Stimulated activated CD8-positive, alpha-beta memory T cell treated with anti-CD3 and anti-CD28 coated beads, Interleukin-15, amount 100 ng/mL, for 1 hour (primary cell): ENCODE results near the gene POU4F1.

Experiments used
- DNase-seq: peaks from one replicate; pipeline ENCODE4 v3.0.0-alpha.2; 2020; ENCODE audit warnings: low read depth

Gene POU4F1

GRCh38 chr13:78592584-78592983 is 10.8 kb downstream of the POU4F1 start:
- DNase-seq: no peak

GRCh38 chr13:78589206-78589605 is 14.1 kb downstream of the POU4F1 start:
- no peak for DNase-seq

DNA sequence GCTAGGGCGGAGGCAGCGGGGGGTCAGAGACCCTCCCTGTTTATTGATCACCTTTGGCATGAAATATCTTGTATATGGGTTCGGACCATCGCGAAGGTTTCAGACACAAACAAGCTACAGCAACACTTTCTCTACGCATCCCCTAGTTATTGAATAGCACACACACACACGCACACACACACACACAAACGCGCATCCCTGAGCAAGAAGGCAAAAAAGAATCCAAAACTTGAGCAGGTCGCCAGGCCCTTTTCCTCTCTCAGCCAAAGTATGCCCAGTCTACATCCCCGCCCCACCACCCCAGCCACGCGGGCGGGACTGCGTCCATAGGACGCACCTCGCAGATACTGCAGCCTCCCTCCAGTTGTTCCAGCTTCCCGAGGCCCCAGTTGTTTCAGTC is 16.0 kb downstream of the POU4F1 start:
- no peak for DNase-seq

GRCh38 chr13:78586706-78587105 is 16.6 kb downstream of the POU4F1 start:
- DNase-seq: no peak

DNA sequence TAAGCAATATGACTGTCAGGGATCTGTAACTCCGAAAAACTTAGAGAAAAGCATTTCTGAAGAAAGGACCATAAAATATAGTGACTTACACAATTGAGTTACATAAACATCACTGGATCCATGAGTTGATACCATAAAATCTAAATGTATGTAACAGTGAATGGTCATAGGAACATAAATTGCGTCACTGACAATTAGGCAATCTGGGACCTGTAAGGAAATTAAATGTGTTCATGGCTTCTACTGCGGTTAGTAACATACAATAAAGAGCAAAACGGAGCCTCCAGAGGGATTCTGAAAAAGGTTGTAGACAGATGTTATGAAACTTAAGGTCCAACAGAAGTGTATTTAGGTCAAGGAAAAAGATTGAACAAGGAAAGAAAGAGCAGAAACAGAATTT is 27.1 kb downstream of the POU4F1 start:
- DNase-seq: no peak

DNA sequence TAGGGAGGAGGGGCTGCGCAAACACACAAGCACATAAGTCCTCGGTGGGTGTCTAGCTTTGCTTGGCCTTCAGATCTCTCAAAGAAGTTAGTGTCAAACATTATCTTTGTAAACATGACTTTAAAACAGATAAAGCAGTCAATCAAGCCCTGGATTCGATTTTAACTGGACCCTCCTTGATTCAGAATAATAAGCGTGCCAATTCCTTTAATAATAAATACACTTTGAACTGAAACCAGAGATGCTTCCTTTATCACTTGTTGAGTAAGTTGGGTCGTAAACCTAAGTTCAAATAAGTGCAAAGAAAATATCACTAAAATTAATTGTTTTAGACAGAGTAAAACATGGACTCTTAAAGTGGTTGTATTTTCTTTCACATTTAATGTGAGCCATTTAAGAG is 30.9 kb downstream of the POU4F1 start:
- no peak for DNase-seq

DNA sequence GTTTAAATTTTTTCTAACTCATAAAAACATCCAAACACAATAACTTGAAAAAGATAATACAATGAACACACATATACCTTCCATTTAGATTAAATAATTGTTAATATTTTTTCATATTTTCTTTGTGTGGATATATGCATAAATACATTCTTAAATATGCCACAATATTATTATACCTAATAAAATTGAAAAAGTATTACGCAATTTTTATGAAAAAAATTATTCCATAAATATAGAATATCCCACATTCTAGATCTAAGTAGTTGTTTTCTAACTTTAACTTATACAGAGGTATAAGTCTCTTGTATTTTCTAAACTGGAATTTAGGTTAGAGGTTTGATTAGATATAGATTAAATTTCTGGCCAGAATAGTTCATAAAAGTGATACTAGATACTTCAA is 34.3 kb downstream of the POU4F1 start:
- DNase-seq: no peak

DNA sequence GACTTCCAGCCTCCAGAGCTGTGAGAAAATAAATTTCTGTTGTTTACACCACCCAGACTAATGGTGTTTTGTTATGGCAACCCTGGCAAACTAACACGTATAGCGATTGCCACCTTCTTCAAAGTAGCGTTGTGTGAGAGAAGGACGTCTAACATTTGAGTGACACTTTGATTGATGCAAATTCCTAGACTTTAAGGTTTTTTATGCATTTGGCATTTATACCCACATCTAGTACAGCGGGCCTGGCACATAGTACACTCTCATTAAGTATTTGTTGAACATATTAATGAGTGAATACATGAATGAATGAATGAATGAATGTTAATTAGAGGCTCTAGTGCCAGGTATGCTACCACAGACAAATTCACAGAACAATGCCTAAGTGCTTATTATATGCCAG is 36.7 kb downstream of the POU4F1 start:
- no peak for DNase-seq

- no peak for DNase-seq
Observed at GRCh38 chr13:78562237-78562889, 41.0 kb downstream of the POU4F1 start.
